Uterus (tissue), 4 donors: ENCODE measurements around the gene ADH6. TPM values are rescaled to one million over a fixed set of nuclear protein-coding genes. Genes with fewer than 3 reads are reported as not detected.

Experiments used
- DNase-seq, 2 donors: peaks; one replicate each; pipeline ENCODE4 v3.0.0-alpha.2; 2019 to 2020
- H3K27ac ChIP-seq, 2 donors: fragments of 200-600 bp; sonication (generic); 1 replicate in 1 of 2; 2 replicates in 1 of 2; pipeline ENCODE4 v1.5.1; 2016 to 2018
- H3K27me3 ChIP-seq, 2 donors: fragments of 200-600 bp; sonication (generic); one replicate each; pipeline ENCODE4 v1.5.1; 2018 to 2019; ENCODE audit warnings: control low read depth in 1 of 2
- H3K36me3 ChIP-seq, 2 donors: fragments of 200-600 bp; sonication (generic); one replicate each; pipeline ENCODE4 v1.5.1; 2019; ENCODE audit warnings: control low read depth in 1 of 2
- H3K4me1 ChIP-seq, 2 donors: fragments of 200-600 bp; sonication (generic); one replicate each; pipeline ENCODE4 v1.5.1; 2018 to 2019; ENCODE audit warnings: control low read depth in 1 of 2
- H3K4me3 ChIP-seq, 2 donors: fragments of 200-600 bp; sonication (generic); 1 replicate in 1 of 2; 2 replicates in 1 of 2; pipeline ENCODE4 v1.5.1; 2018 to 2019; ENCODE audit warnings: mild to moderate bottlenecking in 1 of 2
- H3K9me3 ChIP-seq, 2 donors: fragments of 200-600 bp; sonication (generic); one replicate each; pipeline ENCODE4 v1.5.1; 2019; ENCODE audit warnings: control low read depth in 1 of 2
- POLR2A ChIP-seq, 2 donors: fragments of 450-650 bp; IDR thresholded peaks; one replicate each; pipeline ENCODE4 v1.6.1; 2016; ENCODE audit warnings: antibody characterized with exemption in 2 of 2, mild to moderate bottlenecking in 1 of 2, moderate library complexity in 1 of 2
- intact Hi-C: fragments of 100-400 bp; cut with DNase I; formaldehyde crosslinking; loops from one replicate; pipeline ENCODE4 v1.15.1; 2023; ENCODE audit warnings: low total_unique reads
- total RNA-seq, 4 donors: library from RNA; depleted of rRNA in 3 of 4; stranded (reverse); fragments of >200 nt in 3 of 4; gene quantifications; one replicate each; pipeline versions ENCODE4 v1.1.0 to v1.2.4, GENCODE V29; 2014 to 2023
- TF ChIP-seq, protein P1 (sequence below), 4 experiments: fragments of 200-600 bp in 2 of 4; fragments of 450-650 bp in 2 of 4; sonication (generic) in 2 of 4; IDR thresholded peaks; one replicate each; pipeline ENCODE4 v1.5.1; 2016 to 2019; ENCODE audit warnings: antibody characterized with exemption in 4 of 4, mild to moderate bottlenecking in 2 of 4, moderate library complexity in 1 of 4
- donor health status: DM: yes; HTN: yes; CAD: no.

ADH6 gene
- total RNA-seq = 1 to 10 TPM in 1 of 4 donors, not detected in 3; 3.4 TPM

DNA sequence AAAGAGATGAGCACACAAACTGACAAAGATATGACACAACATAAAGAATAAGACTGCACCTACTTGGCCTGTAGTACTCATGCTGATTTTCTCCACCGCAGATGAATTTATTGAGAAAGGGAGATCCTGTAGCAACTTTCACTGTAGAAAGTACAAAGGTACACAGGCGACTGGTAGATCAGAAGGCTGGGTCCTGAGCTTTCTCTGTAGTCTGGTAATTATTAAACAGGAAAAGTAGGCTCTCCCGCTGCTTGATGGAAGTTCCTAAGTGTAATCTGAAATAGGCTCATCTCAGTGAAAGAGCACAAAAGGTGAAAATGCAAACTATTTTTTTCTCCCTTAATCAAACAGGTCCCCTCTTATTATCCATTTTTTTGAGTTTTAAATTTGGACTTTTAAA lies at the start of gene ADH6:
Gene ADH6 (minus strand): TSS at position 175 of the 400 bp plus-strand sequence. CDS start 94 bp downstream, at position 81.
- Histone ChIP-seq H3K9me3 (no peaks in the 10 kb centered on the region), H3K36me3 (no peaks in the 10 kb centered on the region), H3K27me3 (no peaks in the 10 kb centered on the region), H3K4me3 (no peak within 1 kb of the TSS), H3K4me1 (no peaks in the 10 kb centered on the region), H3K27ac (no peak within 1 kb of the TSS)
- no peak for TF ChIP-seq POLR2A (IDR thresholded peaks at IDR 0.05)
- TF ChIP-seq, protein P1, sequence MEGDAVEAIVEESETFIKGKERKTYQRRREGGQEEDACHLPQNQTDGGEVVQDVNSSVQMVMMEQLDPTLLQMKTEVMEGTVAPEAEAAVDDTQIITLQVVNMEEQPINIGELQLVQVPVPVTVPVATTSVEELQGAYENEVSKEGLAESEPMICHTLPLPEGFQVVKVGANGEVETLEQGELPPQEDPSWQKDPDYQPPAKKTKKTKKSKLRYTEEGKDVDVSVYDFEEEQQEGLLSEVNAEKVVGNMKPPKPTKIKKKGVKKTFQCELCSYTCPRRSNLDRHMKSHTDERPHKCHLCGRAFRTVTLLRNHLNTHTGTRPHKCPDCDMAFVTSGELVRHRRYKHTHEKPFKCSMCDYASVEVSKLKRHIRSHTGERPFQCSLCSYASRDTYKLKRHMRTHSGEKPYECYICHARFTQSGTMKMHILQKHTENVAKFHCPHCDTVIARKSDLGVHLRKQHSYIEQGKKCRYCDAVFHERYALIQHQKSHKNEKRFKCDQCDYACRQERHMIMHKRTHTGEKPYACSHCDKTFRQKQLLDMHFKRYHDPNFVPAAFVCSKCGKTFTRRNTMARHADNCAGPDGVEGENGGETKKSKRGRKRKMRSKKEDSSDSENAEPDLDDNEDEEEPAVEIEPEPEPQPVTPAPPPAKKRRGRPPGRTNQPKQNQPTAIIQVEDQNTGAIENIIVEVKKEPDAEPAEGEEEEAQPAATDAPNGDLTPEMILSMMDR (IDR thresholded peaks at IDR 0.05) = no peak
- intact Hi-C loops = no loop called here
- DNase-seq = no peak

- intact Hi-C loops = no loop called here
- Histone ChIP-seq H3K4me3 (no peak overlapping the region), H3K9me3 (no peaks in the 10 kb centered on the region), H3K36me3 (no peaks in the 10 kb centered on the region), H3K27ac (no peak overlapping the region), H3K27me3 (no peaks in the 10 kb centered on the region), H3K4me1 (no peaks in the 10 kb centered on the region)
- TF ChIP-seq POLR2A (IDR thresholded peaks at IDR 0.05) = no peak
- TF ChIP-seq, protein P1 (IDR thresholded peaks at IDR 0.05) = no peak
- DNase-seq = no peak
These were observed 45.9 kb upstream of the ADH6 start for GRCh38 chr4:99264927-99265326.

- Histone ChIP-seq H3K36me3 (no peaks in the 10 kb centered on the region), H3K4me1 (no peaks in the 10 kb centered on the region), H3K4me3 (no peak overlapping the region), H3K27me3 (no peaks in the 10 kb centered on the region), H3K9me3 (no peaks in the 10 kb centered on the region), H3K27ac (no peak overlapping the region)
- DNase-seq = no peak
- TF ChIP-seq POLR2A (IDR thresholded peaks at IDR 0.05) = no peak
- TF ChIP-seq, protein P1 (IDR thresholded peaks at IDR 0.05) = no peak
- intact Hi-C loops = no loop called here
These were observed 33.7 kb upstream of the ADH6 start for GRCh38 chr4:99252746-99253145.

DNA sequence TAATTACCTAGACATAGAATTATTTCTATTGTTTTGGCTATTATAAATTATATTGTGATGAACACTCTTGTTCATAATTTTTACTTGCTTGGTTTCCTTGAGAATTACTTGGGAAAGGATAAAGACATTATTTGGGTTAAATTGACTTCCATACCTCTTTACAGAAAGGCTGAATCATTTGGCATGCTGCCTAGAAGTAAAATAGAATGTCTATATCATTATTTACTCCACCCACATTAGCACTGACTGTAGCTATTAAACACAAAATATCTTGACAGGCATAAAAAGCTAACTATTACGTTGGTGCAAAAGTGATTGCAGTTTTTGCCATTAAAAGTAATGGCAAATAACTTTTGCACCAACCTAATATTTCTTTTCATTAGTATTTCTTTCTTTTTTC lies 29.7 kb upstream of the ADH6 start:
- Histone ChIP-seq H3K4me1 (no peaks in the 10 kb centered on the region), H3K27me3 (no peaks in the 10 kb centered on the region), H3K36me3 (no peaks in the 10 kb centered on the region), H3K9me3 (no peaks in the 10 kb centered on the region), H3K4me3 (no peak overlapping the region), H3K27ac (no peak overlapping the region)
- DNase-seq = no peak
- TF ChIP-seq, protein P1 (IDR thresholded peaks at IDR 0.05) = no peak
- no peak for TF ChIP-seq POLR2A (IDR thresholded peaks at IDR 0.05)
- intact Hi-C loops = no loop called here

GRCh38 chr4:99235955-99236354 lies 16.9 kb upstream of the ADH6 start:
- Histone ChIP-seq H3K9me3 (no peaks in the 10 kb centered on the region), H3K4me3 (no peak overlapping the region), H3K27me3 (no peaks in the 10 kb centered on the region), H3K4me1 (no peaks in the 10 kb centered on the region), H3K36me3 (no peaks in the 10 kb centered on the region), H3K27ac (no peak overlapping the region)
- no peak for DNase-seq
- TF ChIP-seq, protein P1 (IDR thresholded peaks at IDR 0.05) = no peak
- no peak for TF ChIP-seq POLR2A (IDR thresholded peaks at IDR 0.05)
- intact Hi-C loops = no loop called here
